NCI-H1694 treated with DMSO at 0.1 percent for 48 hours (cell line): Measurements from ENCODE around the gene MTFR2.

ENCODE experiments used
- DNase-seq: peaks from one replicate; lab custom pipeline; 2025; lab: John Stamatoyannopoulos, UW

MTFR2 gene

GRCh38 chr6:136184738-136185137 lies 65.4 kb downstream of the MTFR2 start:
- no peak for DNase-seq

- no peak for DNase-seq
Observed at GRCh38 chr6:136181861-136182260, 68.2 kb downstream of the MTFR2 start.

GRCh38 chr6:136181512-136181833 lies 68.6 kb downstream of the MTFR2 start:
- no peak for DNase-seq
